OCI-LY3 (cell line): Measurements from ENCODE around the gene HIVEP2.

Experiments
- H2AFZ ChIP-seq: fragments of 200-600, 300-600 bp; shearing (Covaris generic); 2 replicates; pipeline ENCODE4 v1.6.0; 2014; ENCODE audit warnings: antibody characterized with exemption, low read depth, low read length
- H3K27ac ChIP-seq: fragments of 200-600, 300-600 bp; sonication (generic); 2 replicates; pipeline ENCODE4 v1.5.1; 2014; ENCODE audit warnings: mild to moderate bottlenecking, low read length, moderate library complexity, mixed read lengths
- H3K27me3 ChIP-seq: fragments of 200-600, 300-600 bp; sonication (generic); 2 replicates; pipeline ENCODE4 v1.6.1; 2014; ENCODE audit warnings: low read depth, low read length, mixed read lengths
- H3K36me3 ChIP-seq: fragments of 200-600, 300-600 bp; sonication (generic); replicated peaks from 2 replicates; pipeline ENCODE3; 2014; ENCODE audit warnings: low read depth, low read length, mixed read lengths
- H3K4me1 ChIP-seq: fragments of 300-600, 200-600 bp; sonication (generic); 2 replicates; pipeline ENCODE4 v1.6.1; 2014; ENCODE audit warnings: low read length, mixed read lengths
- H3K4me2 ChIP-seq: fragments of 200-600, 300-600 bp; sonication (generic); 2 replicates; pipeline ENCODE4 v1.6.1; 2014; ENCODE audit warnings: low read length, mixed read lengths
- H3K4me3 ChIP-seq: fragments of 300-600, 200-600 bp; sonication (generic); 2 replicates; pipeline ENCODE4 v1.5.1; 2014; ENCODE audit warnings: antibody characterized with exemption, mild to moderate bottlenecking, low read length, moderate library complexity
- H3K79me2 ChIP-seq: fragments of 300-600, 200-600 bp; shearing (Covaris generic); 2 replicates; pipeline ENCODE4 v1.6.1; 2014; ENCODE audit warnings: mild to moderate bottlenecking, low read length, mixed read lengths
- H3K9ac ChIP-seq: fragments of 300-600, 200-600 bp; shearing (Covaris generic); 2 replicates; pipeline ENCODE4 v1.6.0; 2014; ENCODE audit warnings: mild to moderate bottlenecking, low read length, moderate library complexity
- H3K9me3 ChIP-seq: fragments of 200-600, 300-600 bp; shearing (Covaris generic); 2 replicates; pipeline ENCODE4 v1.6.1; 2014; ENCODE audit warnings: low read length, mixed read lengths; ENCODE audit not compliant: insufficient read depth
- H4K20me1 ChIP-seq: fragments of 200-600, 300-600 bp; sonication (generic); 2 replicates; pipeline ENCODE4 v1.6.1; 2016; ENCODE audit warnings: low read length, mixed read lengths; ENCODE audit not compliant: insufficient read depth
- CTCF ChIP-seq: fragments of 200-600, 300-600 bp; sonication (generic); IDR thresholded peaks from 2 replicates; pipeline ENCODE4 v1.5.1; 2014; ENCODE audit warnings: antibody characterized with exemption, low read length, low read depth
- EZH2phosphoT487 ChIP-seq: fragments of 200-600 bp; shearing (Covaris generic); IDR thresholded peaks from 2 replicates; pipeline ENCODE4 v1.6.1; 2018; ENCODE audit warnings: antibody characterized with exemption, mixed run types, low read depth

Gene HIVEP2

DNA sequence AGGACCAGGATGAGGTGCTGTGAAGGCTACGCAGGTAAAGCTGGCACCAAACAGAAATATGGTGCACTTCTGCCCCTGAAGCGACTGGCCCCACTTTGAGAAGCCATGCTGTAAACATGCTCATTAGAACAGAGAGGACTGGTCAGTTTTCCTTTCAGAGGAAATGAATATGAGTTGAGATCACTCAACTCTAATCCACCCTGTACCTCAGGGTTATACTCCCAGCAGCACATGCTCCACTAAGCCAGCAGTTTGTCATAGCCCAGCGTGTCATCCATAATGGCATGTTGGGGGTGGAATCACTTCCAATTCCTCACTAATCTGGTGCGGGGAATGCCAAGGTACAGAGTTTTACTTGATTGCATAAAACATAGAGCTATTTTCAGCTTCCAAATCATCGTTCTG, 98.1 kb downstream of the HIVEP2 start:
- H3K4me2 ChIP-seq, result no peak overlapping the region
- peaks cover 56% of the 10 kb centered on the region for H3K4me1 ChIP-seq
- H3K79me2 ChIP-seq, result peaks cover 9% of the 10 kb centered on the region; the same call in 1 of the 2 replicates
- H2AFZ ChIP-seq, result no peak overlapping the region
- no peaks in the 10 kb centered on the region for H3K9me3 ChIP-seq
- H3K27ac ChIP-seq, result no peak overlapping the region
- no peak overlapping the region for H3K4me3 ChIP-seq
- no peak overlapping the region for H3K9ac ChIP-seq
- peaks cover 47% of the 10 kb centered on the region for H4K20me1 ChIP-seq
- H3K27me3 ChIP-seq, result no peaks in the 10 kb centered on the region
- TF ChIP-seq EZH2phosphoT487, result no peak
- TF ChIP-seq CTCF, result no peak
- no peaks in the 10 kb centered on the region for H3K36me3 ChIP-seq

- Histone ChIP-seq H3K4me1 (peaks cover 55% of the 10 kb centered on the region), H4K20me1 (peaks cover 47% of the 10 kb centered on the region), H3K9ac (no peak overlapping the region), H3K9me3 (no peaks in the 10 kb centered on the region), H3K27me3 (no peaks in the 10 kb centered on the region), H3K4me3 (no peak overlapping the region), H3K79me2 (peaks cover 9% of the 10 kb centered on the region; the same call in 1 of the 2 replicates), H3K4me2 (no peak overlapping the region), H3K27ac (no peak overlapping the region), H3K36me3 (no peaks in the 10 kb centered on the region), H2AFZ (no peak overlapping the region)
- TF ChIP-seq EZH2phosphoT487, result no peak
- no peak for TF ChIP-seq CTCF
These were observed 98.5 kb downstream of the HIVEP2 start for GRCh38 chr6:142846459-142846831.

GRCh38 chr6:142845624-142846458, 99.1 kb downstream of the HIVEP2 start:
- no peaks in the 10 kb centered on the region for H3K36me3 ChIP-seq

More at GRCh38 chr6:142845624-142846458, 99.1 kb downstream of the HIVEP2 start:
- no peaks in the 10 kb centered on the region for H3K27me3 ChIP-seq
- no peaks in the 10 kb centered on the region for H3K9me3 ChIP-seq
- peak overlapping the region; percentile 66 for H3K4me2 ChIP-seq
- H3K4me1 ChIP-seq, result peaks cover 54% of the 10 kb centered on the region
- H3K79me2 ChIP-seq, result 0 out of 2 replicates have a peak, but pooled peaks cover 6% of the 10 kb centered on the region
- no peak overlapping the region for H3K9ac ChIP-seq
- H4K20me1 ChIP-seq, result peaks cover 43% of the 10 kb centered on the region
- H3K27ac ChIP-seq, result no peak overlapping the region
- no peak overlapping the region for H2AFZ ChIP-seq
- peak overlapping the region; percentile 34 for H3K4me3 ChIP-seq
- TF ChIP-seq CTCF (no peak), EZH2phosphoT487 (no peak)
